Suprapubic skin (tissue), 4 donors: ENCODE results near the gene C5AR2.

Experiments used
- CTCF ChIP-seq, 2 donors: fragments of 200-600 bp in 1 of 2; fragments of 450-650 bp in 1 of 2; sonication (generic) in 1 of 2; IDR thresholded peaks; one replicate each; pipeline ENCODE4 v1.5.1; 2016 to 2019; ENCODE audit warnings: antibody characterized with exemption in 2 of 2, mild to moderate bottlenecking in 1 of 2, moderate library complexity in 1 of 2
- EP300 ChIP-seq: sonication (generic); formaldehyde crosslinking; IDR thresholded peaks from one replicate; pipeline ENCODE4 v1.6.1; 2017; ENCODE audit warnings: antibody characterized with exemption
- POLR2A ChIP-seq, 2 donors: fragments of 450-650 bp; IDR thresholded peaks; one replicate each; pipeline ENCODE4 v1.6.1; 2017; ENCODE audit warnings: antibody characterized with exemption in 2 of 2, mild to moderate bottlenecking in 2 of 2, moderate library complexity in 2 of 2
- POLR2AphosphoS5 ChIP-seq, 3 donors: sonication (generic); formaldehyde crosslinking; IDR thresholded peaks; one replicate each; pipeline ENCODE4 v1.6.1; 2017; ENCODE audit warnings: antibody characterized with exemption in 3 of 3

DNA sequence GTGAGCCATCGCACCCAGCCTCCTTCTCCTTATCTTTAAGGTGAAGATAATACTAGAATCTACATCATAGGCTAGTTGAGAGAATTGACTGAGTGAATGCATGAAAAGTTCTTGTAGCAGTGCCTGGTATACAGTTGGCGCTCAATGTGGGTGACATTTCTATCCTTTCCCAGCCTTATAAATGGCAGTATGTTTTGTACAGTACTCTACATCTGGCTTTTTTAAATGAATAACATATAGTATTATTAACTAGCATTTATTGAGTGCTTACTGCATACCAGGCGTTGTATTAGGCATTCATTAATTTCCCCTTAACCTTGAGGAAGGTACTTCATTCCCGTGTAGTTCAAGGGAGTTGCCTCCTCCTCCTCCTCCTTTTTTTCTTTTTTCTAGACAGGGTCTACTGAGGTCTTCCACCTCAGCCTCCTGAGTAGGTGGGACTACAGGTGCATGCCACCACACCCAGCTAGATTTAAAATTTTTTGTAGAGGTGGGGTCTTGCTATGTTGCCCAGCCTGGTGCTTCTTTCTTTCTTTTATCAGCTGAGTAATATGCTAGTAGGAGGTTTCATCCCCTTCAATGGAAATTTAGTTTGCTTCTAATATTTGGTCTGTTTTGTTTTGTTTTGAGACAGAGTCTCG is 19.5 kb upstream of the C5AR2 start:
- TF ChIP-seq POLR2A (IDR thresholded peaks at IDR 0.05) (no peak), CTCF (IDR thresholded peaks at IDR 0.05) (no peak), EP300 (no peak), POLR2AphosphoS5 (IDR thresholded peaks at IDR 0.05) (no peak)
